Left cardiac atrium (tissue), 4 donors: Measurements from ENCODE around the gene WNK1. TPM values are rescaled to one million over a fixed set of nuclear protein-coding genes. Genes with fewer than 3 reads are reported as not detected.
"Not testable (repeated sequence)": the region's sequence is repeated elsewhere in the genome, so short reads cannot be mapped to it uniquely, and the experiment has no call there.

Experiments used
- ATAC-seq, 2 donors: fragments of 200-7000 bp; cut with Tn5 transposase; one replicate each; pipeline ENCODE4 v1.9.1; 2020; ENCODE audit warnings: mild to moderate bottlenecking in 2 of 2, moderate library complexity in 2 of 2
- DNase-seq: peaks from one replicate; pipeline ENCODE4 v3.0.0-alpha.2; 2020
- intact Hi-C, 2 donors: fragments of 100-400 bp; cut with DNase I; formaldehyde crosslinking; loops; one replicate each; pipeline versions ENCODE4 v1.14.1 to v1.15.1; 2022 to 2023
- total RNA-seq, 2 donors: library from RNA; stranded (reverse); fragmentation: NEBNext Ultra II Directional; extraction: Animal tissue kit (Norgen Biotek cat#: 25700); gene quantifications; one replicate each; pipeline ENCODE4 v1.2.1, GENCODE V29; 2021
- donor health status: DM: no; HTN: yes; CAD: no.
- donor health status: DM: no; HTN: yes; CAD: no; lungs with severe emphysema.
- donor health status: DM: yes; HTN: yes; CAD: no.
- donor health status: Dilated cardiomyopathy.

WNK1 gene
- total RNA-seq, 2 donors from 2014 or later = 251 to 255 TPM

GRCh38 chr12:772056-772697, 19.8 kb downstream of the WNK1 start:
- ATAC-seq = no peak
- no peak for DNase-seq
- intact Hi-C loops = no loop called here

- intact Hi-C loops = no loop called here
- ATAC-seq (peak in 1 of 2 donors; percentile 30), DNase-seq (no peak)
Measured at GRCh38 chr12:774051-774614, 21.8 kb downstream of the WNK1 start.

DNA sequence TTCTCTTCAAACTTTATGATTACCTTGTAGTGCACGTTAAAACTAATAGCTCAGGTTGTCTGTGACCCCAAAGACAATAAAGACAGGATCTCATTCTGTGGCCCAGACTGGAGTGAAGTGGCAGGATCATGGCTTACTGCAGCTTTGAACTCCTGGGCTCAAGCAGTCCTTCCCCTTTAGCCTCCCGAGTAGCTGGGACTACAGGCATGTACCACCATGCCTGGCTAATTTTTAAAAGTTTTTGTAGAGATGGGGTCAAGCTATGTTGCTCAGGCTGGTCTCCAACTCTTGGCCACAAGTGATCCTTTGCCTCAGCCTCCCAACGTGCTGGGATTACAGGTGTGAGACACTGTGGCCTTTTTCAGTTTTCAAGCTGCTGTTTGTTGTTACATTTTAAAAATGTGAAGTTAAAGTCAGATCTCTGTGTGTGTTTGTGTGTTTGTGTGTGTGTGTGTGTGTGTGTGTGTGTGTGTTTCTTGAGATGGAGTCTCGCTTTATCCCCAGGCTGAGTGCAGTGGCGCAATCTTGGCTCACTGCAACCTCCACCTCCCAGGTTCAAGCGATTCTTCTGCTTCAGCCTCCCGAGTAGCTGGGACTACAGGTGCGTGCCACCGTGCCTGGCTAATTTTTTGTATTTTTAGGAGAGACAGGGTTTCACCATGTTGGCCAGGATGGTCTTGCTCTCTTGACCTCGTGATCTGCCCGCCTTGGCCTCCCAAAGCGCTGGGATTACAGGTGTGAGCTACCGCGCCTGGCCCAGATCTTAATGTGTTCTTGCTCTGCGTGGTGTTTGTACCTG, 23.8 kb downstream of the WNK1 start:
- ATAC-seq = not testable (repeated sequence)

DNA sequence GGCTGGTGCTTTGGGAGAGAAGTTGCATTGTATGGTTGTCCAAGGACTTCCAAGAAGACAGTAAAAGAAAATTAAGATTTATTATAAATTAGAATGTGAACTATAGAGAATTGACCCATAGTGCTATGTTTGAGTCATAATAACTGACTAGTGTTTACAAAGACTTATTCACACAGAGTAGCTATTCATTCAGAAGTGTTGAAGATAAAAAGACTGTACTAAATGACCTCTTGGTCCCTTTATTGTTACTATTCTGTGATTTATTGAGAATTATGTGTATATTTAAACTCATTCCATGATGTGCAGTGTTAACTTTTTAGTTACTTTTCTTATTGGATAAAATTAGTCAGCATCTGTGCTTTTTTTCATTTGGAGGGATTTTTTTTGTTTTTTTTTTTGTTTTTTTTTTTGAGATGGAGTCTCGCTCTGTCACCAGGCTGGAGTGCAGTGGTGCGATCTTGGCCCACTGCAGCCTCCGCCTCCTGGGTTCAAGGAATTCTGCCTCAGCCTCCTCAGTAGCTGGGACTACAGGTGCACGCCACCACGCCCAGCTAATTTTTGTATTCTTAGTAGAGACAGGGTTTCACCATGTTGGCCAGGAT, 24.5 kb downstream of the WNK1 start:
- intact Hi-C loops, ATAC-seq, DNase-seq: not testable (repeated sequence)

More for the DNA sequence above, 23.8 kb downstream of the WNK1 start:
- intact Hi-C loops, DNase-seq: not testable (repeated sequence)

GRCh38 chr12:777550-778047, 25.2 kb downstream of the WNK1 start:
- DNase-seq = no peak
- no peak for ATAC-seq
- intact Hi-C loops = no loop called here

DNA sequence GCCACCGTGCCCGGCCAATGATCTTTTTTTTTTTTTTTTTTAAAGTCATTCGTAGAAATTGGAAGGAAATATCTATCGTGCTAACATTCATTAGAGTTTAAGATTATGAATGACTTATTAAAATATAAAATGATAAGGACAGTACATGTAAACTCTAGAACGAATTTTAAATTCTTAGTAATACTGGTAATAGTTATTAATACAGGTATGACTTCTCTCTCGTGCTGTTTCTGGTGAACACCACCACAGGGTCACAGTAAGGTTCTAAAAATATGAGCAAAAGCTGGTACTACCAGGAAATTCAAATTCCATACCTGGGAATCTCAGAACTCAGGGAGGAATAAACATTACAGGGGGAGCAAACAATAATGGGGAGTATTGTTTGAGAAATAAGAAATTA, 26.2 kb downstream of the WNK1 start:
- DNase-seq (no peak), ATAC-seq (no peak)
- intact Hi-C loops = no loop called here

GRCh38 chr12:779745-780734, 27.7 kb downstream of the WNK1 start:
- DNase-seq (no peak), ATAC-seq (peak in 1 of 2 donors; percentile 49)
- intact Hi-C loops = no loop called here

DNA sequence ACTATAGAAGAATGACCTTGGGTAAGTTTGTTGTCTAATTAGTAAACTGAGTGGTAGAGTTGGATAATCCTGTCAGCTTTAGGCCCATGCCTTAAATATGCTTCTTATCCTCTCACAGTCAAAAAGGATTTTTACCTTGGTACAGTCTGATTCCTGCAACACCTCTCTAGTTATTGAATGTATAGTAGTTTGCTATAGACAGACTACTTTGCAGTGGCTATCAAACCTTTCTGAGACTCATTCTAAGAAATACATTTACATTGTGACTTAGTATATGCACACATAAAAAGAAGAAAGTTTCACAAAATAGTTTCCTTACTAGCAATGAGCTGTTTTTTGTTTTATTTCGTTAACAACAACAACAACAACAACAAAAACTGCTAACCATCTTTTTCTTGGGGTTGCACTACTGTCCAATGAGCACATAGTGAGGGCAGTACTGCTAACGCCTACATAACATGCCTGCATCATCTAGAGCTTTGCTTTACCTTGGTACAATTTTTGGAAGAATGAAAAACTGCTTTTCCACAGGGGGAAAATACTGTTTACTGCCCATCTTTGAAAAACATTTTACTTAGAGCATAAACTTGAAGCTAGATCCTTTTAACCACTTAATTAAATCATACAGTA, 28.5 kb downstream of the WNK1 start:
- ATAC-seq (no peak), DNase-seq (no peak)
- intact Hi-C loops = no loop called here

- ATAC-seq (no peak), DNase-seq (no peak)
- intact Hi-C loops = no loop called here
Measured at GRCh38 chr12:785706-786105, 33.3 kb downstream of the WNK1 start.

DNA sequence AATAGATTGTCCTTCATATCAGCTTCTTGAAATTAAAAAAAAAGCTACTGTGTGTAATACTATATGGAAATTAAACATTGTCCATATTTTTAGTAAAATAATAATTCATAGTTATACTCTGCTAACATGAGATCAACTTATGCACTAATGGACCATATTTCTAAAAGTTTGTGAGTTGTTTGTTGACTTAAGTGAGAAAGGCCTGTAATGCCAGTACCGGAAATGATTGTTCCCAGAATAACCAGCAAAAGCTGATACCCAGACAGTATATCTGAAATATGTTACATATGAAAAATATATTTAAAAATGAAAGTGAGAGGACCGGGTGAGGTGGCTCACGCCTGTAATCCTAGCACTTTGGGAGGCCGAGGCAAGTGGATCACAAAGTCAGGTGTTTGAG, 35.9 kb downstream of the WNK1 start:
- ATAC-seq = no peak

DNA sequence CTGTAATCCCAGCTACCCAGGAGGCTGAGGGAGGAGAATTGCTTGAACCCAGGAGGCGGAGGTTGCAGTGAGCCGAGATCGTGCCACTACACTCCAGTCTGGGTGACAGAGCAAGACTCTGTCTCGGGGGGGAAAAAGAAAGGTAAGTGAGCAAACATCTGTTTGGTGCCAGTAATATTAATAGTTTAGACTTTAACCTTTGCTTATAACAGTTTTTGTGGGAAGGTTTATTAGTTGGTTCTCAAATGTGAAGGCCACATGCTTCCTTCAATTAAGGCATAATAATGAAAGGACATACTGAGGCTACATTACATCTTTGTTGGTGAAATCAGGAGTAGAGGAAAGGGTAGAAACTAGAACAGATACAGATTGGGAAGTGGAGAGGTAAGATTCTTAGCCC, 36.4 kb downstream of the WNK1 start:
- ATAC-seq, intact Hi-C loops, DNase-seq: not testable (repeated sequence)

More for the DNA sequence above, 35.9 kb downstream of the WNK1 start:
- DNase-seq = no peak
- intact Hi-C loops = no loop called here

DNA sequence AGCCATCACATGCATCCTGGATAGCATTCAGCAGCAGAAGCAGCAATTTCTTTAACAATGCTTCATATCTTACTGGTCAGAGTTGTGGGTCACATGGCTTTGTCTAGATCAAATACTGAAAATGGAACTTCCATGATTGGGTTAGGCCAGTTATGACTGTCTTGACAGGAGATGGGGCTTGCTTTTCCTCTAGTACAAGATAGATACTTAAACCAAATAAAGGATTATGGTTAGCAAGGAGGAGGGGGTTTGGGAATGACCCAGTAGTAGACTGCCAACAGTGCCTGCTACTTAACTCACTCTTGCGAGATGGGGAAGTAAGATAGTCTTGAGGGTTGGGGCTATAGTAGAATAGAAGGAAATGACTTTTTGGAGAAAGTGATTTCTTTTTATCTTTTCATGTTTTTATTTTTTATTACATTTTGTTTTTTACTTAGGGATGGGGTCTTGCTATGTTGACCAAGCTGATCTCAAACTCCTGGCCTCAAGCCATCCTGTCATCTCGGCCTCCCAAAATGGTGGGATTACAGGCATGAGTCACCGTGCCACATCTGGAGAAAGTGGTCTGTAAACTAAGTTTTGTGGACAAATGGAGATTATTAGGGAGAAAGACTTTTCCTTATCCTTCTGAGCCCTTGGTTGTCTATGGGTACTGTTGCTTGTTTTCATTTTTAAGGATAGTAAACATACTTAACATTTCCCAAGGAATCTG, 37.6 kb downstream of the WNK1 start:
- intact Hi-C loops = no loop called here
- ATAC-seq (peak in 1 of 2 donors; percentile 34), DNase-seq (no peak)

- DNase-seq (no peak), ATAC-seq (no peak)
- intact Hi-C loops = no loop called here
Measured at GRCh38 chr12:790608-791007, 38.2 kb downstream of the WNK1 start.

- no peak for DNase-seq
- no peak for ATAC-seq
- intact Hi-C loops = no loop called here
Measured at GRCh38 chr12:793037-793436, 40.7 kb downstream of the WNK1 start.

GRCh38 chr12:793711-794110, 41.3 kb downstream of the WNK1 start:
- no peak for DNase-seq
- no peak for ATAC-seq
- intact Hi-C loops = no loop called here

- ATAC-seq = no peak
Measured at GRCh38 chr12:795305-795704, 42.9 kb downstream of the WNK1 start.

DNA sequence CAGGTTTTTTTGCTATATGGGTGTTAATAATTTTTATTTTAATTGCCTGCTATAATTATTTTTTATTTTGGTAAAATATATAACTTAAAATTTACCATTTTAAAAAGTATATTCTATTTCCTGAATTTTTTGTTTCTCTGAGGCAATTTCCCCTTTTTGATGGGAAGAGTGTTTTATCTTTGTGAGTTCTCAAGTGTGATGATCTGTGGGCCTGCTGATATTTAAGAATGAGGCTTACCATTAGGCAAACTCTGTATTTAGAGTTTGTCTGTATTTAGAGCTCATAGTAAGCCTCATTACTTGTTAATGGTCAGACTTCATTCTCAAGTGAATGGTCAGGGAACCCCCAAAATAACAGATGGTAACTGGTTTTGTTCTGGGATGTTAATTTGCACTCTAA, 48.0 kb downstream of the WNK1 start:
- intact Hi-C loops = loop anchor here in 1 of 2 donors (10.0 kb wide), 1 partner anchor 46 kb away; the partner anchor contains the start of gene WNK1
- no peak for ATAC-seq
- DNase-seq = no peak

More at GRCh38 chr12:795305-795704, 42.9 kb downstream of the WNK1 start:
- DNase-seq = no peak
- intact Hi-C loops = no loop called here
